GM10248 (cell line): ENCODE results near the gene HCAR1.
"Not testable (repeated sequence)": the region's sequence is repeated elsewhere in the genome, so short reads cannot be mapped to it uniquely, and the experiment has no call there.

Experiments
- CTCF ChIA-PET: fragments of 300-600 bp; sonication (Branson Sonifier 250); formaldehyde crosslinking; extraction: SDS; loops from one replicate; lab custom pipeline; 2021; ENCODE audit warnings: antibody characterized with exemption; lab: Yijun Ruan, JAX
- POLR2A ChIA-PET: fragments of 350-650 bp; sonication (Branson Sonifier 250); formaldehyde crosslinking; extraction: SDS; loops from one replicate; lab custom pipeline; 2020; ENCODE audit warnings: antibody characterized with exemption; lab: Yijun Ruan, JAX
- DNase-seq: peaks from one replicate; pipeline ENCODE4 v3.0.0; 2012; ENCODE audit errors: extremely low spot score
- TF ChIP-seq, protein P1 (sequence below): IDR thresholded peaks from 2 replicates; pipeline ENCODE4 v1.5.1; 2012; ENCODE audit warnings: mild to moderate bottlenecking, low read depth; ENCODE audit errors: extremely low read depth, missing control alignments, control extremely low read depth

HCAR1 gene

DNA sequence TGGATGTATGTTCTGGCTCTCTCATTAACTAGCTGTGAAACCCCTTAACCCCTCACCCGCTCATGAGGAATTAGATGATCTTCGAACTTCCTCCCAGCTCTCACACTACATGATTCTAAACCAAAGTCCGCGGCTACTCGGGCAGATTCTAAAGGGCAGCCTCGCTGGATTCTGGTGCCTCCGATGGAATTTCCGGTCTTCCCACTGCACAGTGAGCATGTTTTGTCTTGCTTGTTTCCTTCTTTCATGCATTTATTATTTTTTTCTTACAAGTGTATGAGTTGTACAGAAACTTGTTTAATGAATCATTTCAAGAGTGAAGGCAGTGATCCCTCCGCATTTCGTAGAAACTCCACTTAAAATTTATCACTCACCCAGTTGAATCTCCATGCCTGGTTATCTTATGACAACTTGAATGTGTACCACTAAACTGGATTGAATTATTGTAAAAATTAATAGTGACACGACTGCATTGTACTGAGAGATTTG lies 9.5 kb downstream of the HCAR1 start:
- CTCF ChIA-PET = no interaction called here
- POLR2A ChIA-PET = no interaction called here
- DNase-seq = peak; percentile 36
- TF ChIP-seq, protein P1, sequence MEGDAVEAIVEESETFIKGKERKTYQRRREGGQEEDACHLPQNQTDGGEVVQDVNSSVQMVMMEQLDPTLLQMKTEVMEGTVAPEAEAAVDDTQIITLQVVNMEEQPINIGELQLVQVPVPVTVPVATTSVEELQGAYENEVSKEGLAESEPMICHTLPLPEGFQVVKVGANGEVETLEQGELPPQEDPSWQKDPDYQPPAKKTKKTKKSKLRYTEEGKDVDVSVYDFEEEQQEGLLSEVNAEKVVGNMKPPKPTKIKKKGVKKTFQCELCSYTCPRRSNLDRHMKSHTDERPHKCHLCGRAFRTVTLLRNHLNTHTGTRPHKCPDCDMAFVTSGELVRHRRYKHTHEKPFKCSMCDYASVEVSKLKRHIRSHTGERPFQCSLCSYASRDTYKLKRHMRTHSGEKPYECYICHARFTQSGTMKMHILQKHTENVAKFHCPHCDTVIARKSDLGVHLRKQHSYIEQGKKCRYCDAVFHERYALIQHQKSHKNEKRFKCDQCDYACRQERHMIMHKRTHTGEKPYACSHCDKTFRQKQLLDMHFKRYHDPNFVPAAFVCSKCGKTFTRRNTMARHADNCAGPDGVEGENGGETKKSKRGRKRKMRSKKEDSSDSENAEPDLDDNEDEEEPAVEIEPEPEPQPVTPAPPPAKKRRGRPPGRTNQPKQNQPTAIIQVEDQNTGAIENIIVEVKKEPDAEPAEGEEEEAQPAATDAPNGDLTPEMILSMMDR = no peak

DNA sequence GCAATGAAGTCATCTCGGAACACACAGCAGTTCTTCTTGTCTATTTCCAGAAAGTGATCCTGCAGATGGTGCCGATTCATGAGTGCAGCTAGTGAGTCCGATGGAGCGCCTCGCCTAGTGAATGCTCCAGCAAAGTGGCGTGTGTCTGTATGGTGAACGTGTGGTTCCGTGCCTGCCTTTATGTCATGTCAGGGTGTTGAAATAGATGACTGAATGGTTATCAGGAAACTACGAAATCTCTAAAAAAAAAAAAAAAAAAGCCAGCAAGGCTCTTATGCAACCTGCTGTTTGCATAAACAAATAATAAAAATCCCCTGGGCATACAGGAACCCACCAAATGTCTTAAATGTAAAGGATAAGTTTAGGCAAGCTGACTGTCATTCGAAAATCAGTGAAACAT lies 14.0 kb downstream of the HCAR1 start, which contains the start of gene HCAR3:
TSS of gene HCAR3 (minus strand) at position 154 of the 400 bp plus-strand sequence. CDS start at position 80, 74 bp downstream.
- CTCF ChIA-PET, DNase-seq, POLR2A ChIA-PET: not testable (repeated sequence)

DNA sequence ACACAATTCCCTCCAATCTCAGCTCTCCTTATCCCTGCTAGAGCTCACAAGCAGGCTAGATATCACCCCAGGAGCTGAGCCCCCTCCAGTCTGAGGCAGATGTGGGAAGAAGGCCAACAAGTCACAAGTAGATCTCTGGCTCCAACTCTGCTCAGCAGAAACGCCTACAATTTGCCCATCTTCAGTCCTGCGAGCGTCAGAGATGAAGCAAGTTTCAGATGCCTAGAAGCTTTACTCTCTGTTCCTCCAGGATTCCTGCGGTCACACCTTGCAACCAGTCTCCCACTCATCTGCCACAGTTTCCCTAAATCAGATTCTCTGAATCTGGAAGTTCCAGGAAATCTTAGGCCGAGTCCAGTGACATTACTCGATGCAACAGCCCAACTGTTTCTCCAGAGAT lies 15.4 kb downstream of the HCAR1 start:
- POLR2A ChIA-PET, DNase-seq: not testable (repeated sequence)
- CTCF ChIA-PET = interaction anchor here (0.5 kb wide), 1 partner anchor 715 kb away, joined by 3 read pairs; no protein-coding TSS in a partner anchor

DNA sequence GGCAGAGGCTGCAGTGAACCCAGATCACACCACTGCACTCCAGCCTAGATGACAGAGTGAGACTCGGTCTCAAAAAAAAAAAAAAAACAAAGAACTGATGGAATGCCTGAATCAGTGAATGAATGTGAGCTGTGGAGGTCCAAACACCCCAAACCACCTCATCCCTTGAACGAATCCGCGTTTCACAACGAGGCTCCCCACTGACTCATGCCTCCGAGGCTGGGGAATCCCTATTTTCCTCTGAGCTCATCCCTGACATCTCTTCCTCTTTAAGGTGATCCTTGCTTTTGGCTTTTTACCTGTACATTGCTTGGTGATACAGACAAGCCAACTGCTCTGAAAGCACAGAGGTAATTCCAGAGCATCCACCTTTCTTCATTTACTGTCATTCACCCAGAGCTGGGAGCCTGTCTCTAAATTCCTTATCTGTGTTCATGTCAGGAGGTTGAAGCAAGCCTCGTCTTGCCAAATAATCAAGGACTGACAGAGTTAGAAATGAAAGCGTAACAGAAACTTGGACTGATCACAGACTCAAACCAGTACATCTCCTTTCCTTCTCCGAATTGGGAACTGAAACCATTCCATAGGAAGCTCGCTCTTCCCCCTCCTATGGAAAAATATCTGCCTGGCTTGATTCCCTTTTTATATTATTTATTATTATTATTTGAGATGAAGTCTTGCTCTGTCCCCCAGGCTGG lies 17.0 kb downstream of the HCAR1 start:
- POLR2A ChIA-PET, DNase-seq, CTCF ChIA-PET: not testable (repeated sequence)

DNA sequence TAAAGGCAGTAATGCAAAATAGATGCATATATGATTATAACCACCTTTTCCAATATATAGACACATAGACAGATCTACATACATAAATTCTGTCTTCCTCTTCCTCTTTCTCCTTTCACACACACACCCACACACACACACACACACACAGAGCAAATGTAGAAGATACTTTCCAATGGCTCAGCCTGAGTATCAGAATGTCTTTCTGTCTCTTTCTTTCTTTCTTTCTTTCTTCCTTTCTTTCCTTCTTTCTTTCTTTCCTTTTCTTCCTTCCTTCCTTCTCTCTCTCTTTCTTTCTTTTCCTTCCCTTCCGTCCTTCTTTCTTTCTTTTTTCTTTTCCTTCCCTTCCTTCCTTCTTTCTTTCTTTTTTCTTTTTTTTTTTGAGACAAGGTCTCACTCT lies 19.4 kb downstream of the HCAR1 start:
- CTCF ChIA-PET = interaction anchor here (1.0 kb wide), 1 partner anchor 57 kb away, joined by 3 read pairs; no protein-coding TSS in a partner anchor
- POLR2A ChIA-PET, DNase-seq: not testable (repeated sequence)

DNA sequence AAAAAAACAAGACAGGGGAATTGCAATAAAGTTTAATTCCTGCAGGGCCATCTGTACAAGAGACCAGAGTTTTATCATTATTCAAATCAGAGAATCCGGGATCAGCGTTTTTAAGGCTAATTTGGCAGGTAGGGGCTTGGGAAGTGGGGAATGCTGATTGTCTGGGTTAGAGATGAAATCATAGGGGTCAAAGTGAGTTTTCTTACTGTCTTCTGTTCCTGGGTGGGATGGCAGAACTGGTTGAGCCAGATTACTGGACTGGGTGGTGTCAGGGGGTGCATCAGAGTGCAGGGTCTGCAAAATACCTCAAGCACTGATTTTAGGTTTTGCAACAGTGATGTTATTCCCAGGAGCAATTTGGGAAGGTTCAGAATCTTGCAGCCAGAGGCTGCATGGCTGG lies 20.3 kb downstream of the HCAR1 start:
- CTCF ChIA-PET = interaction anchor here (1.0 kb wide), 1 partner anchor 56 kb away, joined by 3 read pairs; no protein-coding TSS in a partner anchor
- DNase-seq, POLR2A ChIA-PET: not testable (repeated sequence)

DNA sequence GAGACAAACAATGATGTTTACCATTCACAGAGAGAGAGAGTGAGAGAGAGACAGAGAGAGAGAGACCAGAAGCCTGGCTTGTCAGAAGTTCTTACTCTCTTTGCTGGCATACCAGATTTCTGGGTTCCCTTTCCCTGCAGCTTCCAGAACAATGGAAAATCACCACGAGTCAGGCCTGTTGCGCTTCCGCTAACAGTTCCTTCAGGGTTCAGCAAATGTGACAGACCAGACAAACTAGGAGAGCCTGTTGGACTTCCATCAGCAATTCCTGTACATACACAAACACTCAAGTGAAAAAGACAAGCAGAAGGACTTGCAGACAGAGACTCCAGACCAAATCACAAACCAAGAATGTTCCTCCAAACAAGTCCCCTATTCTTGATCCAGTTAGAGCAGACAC lies 21.4 kb downstream of the HCAR1 start:
- CTCF ChIA-PET, POLR2A ChIA-PET, DNase-seq: not testable (repeated sequence)

DNA sequence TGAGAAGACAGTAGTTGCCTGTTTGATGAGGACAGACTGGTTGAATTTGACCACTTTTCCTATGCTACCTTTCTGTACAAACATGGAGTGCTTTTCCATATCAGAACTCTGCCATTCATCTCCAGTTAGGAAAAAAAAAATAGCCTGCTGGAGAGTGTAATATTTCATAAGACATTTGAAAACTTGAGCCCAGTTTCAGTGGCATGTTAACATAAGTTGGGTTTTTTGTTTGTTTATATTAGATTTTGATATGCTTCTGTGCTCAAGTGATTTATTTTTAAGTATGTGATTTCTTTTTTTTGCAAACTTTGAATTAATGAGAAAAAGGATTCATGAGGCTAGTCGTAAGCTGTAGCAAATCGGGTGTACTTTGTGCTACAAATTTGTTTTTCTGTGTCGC lies 26.8 kb downstream of the HCAR1 start:
- DNase-seq, POLR2A ChIA-PET, CTCF ChIA-PET: not testable (repeated sequence)

DNA sequence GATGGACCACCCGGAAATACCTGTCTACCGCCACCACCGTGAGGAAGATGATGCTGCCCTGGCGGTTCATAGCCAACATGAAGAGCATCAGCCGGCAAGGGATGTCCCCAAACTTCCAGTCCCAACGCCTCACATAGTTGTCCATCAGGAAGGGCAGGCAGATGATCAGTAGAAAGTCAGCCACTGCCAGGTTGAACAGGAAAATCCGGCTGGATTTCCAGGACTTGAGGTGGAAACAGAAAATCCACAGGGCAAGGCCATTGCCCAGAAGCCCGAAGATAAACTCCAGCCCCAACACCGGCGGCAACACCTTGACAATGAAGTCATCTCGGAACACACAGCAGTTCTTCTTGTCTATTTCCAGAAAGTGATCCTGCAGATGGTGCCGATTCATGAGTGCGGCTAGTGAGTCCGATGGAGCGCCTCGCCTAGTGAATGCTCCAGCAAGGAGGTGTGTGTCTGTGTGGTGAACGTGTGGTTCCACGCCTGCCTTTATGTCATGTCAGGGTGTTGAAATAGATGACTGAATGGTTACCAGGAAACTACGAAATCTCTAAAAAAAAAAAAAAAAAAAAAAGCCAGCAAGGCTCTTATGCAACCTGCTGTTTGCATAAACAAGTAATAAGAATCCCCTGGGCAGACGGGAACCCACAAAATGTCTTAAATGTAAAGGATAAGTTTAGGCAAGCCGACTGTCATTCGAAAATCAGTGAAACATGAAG lies 27.6 kb downstream of the HCAR1 start, which contains the start of gene HCAR2:
TSS of gene HCAR2 (minus strand) at position 468 of the 722 bp plus-strand sequence. CDS start at position 394, 74 bp downstream.
- DNase-seq, CTCF ChIA-PET, POLR2A ChIA-PET: not testable (repeated sequence)

DNA sequence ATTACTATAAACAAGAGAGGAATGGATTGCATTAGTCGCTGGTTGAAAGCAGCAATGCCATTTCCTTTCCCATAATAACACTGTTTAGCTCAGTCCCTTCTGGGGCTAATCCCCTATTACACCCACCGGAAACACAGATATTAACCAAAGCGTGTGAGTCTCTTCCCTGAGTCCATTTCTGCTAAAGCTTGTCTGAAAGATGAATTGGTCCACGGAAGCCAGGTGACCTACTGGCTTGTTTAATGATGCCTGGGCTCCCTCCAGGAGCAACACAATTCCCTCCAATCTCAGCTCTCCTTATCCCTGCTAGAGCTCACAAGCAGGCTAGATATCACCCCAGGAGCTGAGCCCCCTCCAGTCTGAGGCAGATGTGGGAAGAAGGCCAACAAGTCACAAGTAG lies 29.2 kb downstream of the HCAR1 start:
- DNase-seq, POLR2A ChIA-PET, CTCF ChIA-PET: not testable (repeated sequence)

DNA sequence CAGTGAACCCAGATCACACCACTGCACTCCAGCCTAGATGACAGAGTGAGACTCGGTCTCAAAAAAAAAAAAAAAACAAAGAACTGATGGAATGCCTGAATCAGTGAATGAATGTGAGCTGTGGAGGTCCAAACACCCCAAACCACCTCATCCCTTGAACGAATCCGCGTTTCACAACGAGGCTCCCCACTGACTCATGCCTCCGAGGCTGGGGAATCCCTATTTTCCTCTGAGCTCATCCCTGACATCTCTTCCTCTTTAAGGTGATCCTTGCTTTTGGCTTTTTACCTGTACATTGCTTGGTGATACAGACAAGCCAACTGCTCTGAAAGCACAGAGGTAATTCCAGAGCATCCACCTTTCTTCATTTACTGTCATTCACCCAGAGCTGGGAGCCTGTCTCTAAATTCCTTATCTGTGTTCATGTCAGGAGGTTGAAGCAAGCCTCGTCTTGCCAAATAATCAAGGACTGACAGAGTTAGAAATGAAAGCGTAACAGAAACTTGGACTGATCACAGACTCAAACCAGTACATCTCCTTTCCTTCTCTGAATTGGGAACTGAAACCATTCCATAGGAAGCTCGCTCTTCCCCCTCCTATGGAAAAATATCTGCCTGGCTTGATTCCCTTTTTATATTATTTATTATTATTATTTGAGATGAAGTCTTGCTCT lies 30.5 kb downstream of the HCAR1 start:
- DNase-seq, CTCF ChIA-PET, POLR2A ChIA-PET: not testable (repeated sequence)

DNA sequence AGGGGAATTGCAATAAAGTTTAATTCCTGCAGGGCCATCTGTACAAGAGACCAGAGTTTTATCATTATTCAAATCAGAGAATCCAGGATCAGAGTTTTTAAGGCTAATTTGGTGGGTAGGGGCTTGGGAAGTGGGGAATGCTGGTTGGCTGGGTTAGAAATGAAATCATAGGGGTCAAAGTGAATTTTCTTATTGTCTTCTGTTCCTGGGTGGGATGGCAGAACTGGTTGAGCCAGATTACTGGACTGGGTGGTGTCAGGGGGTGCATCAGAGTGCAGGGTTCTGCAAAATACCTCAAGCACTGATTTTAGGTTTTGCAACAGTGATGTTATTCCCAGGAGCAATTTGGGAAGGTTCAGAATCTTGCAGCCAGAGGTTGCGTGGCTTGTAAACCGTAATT lies 33.7 kb downstream of the HCAR1 start:
- DNase-seq, POLR2A ChIA-PET: not testable (repeated sequence)
- CTCF ChIA-PET = interaction anchor here (0.9 to 1.1 kb wide), 2 partner anchors 14 to 163 kb away, joined by 3 to 4 read pairs; no protein-coding TSS in a partner anchor
